Neural cell (in vitro differentiated cells): Measurements from ENCODE around the gene SUPT4H1.

Source experiments
- TAF1 ChIP-seq: IDR thresholded peaks from 2 replicates; pipeline ENCODE4 v1.6.1; 2012; ENCODE audit warnings: low read depth
- TF ChIP-seq, protein P1 (sequence below): fragments of 450-650 bp; IDR thresholded peaks from 2 replicates; pipeline ENCODE4 v1.5.1; 2014; ENCODE audit warnings: antibody characterized with exemption, mild to moderate bottlenecking, moderate library complexity; ENCODE audit not compliant: poor library complexity, severe bottlenecking

DNA sequence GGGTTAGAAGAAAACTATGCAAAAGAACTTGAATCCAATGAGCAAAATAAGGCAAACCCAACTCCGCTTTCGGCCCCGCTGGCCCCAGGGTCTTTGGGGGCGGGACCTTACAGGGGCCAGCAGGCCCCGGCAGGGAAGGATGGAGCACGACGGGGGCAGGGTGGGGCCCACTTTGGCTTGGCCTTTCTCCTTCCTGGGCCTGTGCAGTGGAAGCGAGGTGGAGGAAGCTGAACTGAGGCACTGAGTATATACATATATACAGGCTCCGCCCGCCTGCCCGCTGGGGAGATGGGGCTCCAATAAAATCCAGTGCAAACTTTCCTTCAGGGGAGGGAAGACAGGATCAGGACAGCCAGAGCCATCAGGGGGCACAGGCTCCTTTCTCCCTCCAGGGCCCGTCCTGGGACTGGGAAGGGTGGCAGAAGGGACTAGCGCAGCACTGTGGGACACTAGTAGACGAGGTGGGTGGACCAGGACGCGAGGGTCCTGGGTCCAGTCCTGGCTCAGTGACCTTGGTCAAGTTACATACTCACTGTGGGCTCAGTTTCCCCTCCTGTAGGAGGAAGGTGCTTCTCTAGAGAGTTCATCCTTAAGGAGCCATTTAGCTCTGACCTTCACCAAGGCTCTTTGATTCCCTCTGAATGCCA lies 50.4 kb downstream of the SUPT4H1 start:
- TF ChIP-seq, protein P1, sequence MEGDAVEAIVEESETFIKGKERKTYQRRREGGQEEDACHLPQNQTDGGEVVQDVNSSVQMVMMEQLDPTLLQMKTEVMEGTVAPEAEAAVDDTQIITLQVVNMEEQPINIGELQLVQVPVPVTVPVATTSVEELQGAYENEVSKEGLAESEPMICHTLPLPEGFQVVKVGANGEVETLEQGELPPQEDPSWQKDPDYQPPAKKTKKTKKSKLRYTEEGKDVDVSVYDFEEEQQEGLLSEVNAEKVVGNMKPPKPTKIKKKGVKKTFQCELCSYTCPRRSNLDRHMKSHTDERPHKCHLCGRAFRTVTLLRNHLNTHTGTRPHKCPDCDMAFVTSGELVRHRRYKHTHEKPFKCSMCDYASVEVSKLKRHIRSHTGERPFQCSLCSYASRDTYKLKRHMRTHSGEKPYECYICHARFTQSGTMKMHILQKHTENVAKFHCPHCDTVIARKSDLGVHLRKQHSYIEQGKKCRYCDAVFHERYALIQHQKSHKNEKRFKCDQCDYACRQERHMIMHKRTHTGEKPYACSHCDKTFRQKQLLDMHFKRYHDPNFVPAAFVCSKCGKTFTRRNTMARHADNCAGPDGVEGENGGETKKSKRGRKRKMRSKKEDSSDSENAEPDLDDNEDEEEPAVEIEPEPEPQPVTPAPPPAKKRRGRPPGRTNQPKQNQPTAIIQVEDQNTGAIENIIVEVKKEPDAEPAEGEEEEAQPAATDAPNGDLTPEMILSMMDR = no peak
- TF ChIP-seq TAF1 = no peak
